Gastroesophageal sphincter (tissue), 3 donors: ENCODE data around the gene C14orf132.

Experiments used
- POLR2A ChIP-seq, 2 donors: fragments of 450-650 bp; IDR thresholded peaks; one replicate each; pipeline ENCODE4 v1.6.1; 2017; ENCODE audit warnings: antibody characterized with exemption in 2 of 2, mild to moderate bottlenecking in 2 of 2, moderate library complexity in 1 of 2
- TF ChIP-seq, protein P1 (sequence below), 4 experiments: fragments of 200-600 bp in 2 of 4; fragments of 450-650 bp in 2 of 4; sonication (generic) in 1 of 4; IDR thresholded peaks; one replicate each; pipeline ENCODE4 v1.5.1; 2017 to 2019; ENCODE audit warnings: antibody characterized with exemption in 4 of 4, mild to moderate bottlenecking in 2 of 4, moderate library complexity in 2 of 4

DNA sequence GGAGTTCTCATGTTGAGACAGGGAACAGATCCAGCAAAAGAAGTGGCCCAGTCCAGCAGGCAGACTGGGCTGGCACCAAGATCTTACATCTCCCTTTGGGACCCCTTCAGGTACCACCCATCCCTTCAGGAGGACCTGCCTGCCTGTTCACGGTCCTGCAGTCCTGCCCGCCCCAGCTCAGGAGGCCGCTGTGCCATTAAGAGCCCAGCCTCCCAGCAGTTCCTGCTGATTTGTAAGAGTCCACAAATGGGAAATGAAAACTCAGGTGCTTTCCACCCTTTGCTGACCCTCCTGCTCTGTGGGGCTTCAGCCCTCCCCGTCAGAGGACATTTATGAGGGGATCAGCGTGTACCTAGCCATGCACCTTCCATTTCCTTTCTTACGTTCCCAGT, 39.5 kb downstream of the C14orf132 start:
- TF ChIP-seq, protein P1, sequence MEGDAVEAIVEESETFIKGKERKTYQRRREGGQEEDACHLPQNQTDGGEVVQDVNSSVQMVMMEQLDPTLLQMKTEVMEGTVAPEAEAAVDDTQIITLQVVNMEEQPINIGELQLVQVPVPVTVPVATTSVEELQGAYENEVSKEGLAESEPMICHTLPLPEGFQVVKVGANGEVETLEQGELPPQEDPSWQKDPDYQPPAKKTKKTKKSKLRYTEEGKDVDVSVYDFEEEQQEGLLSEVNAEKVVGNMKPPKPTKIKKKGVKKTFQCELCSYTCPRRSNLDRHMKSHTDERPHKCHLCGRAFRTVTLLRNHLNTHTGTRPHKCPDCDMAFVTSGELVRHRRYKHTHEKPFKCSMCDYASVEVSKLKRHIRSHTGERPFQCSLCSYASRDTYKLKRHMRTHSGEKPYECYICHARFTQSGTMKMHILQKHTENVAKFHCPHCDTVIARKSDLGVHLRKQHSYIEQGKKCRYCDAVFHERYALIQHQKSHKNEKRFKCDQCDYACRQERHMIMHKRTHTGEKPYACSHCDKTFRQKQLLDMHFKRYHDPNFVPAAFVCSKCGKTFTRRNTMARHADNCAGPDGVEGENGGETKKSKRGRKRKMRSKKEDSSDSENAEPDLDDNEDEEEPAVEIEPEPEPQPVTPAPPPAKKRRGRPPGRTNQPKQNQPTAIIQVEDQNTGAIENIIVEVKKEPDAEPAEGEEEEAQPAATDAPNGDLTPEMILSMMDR (IDR thresholded peaks at IDR 0.05), result no peak
- TF ChIP-seq POLR2A (IDR thresholded peaks at IDR 0.05), result no peak
